ENCODE results near the gene EFNA5. TPM values are rescaled to one million over a fixed set of nuclear protein-coding genes. Genes with fewer than 3 reads are reported as not detected.
A peak's percentile ranks its signal among the peaks of the same experiment; 100 is the strongest.

Gene EFNA5
- total and polyA plus RNA-seq, 2 donors from 2014 or later = 5.9 to 54.4 TPM

DNA sequence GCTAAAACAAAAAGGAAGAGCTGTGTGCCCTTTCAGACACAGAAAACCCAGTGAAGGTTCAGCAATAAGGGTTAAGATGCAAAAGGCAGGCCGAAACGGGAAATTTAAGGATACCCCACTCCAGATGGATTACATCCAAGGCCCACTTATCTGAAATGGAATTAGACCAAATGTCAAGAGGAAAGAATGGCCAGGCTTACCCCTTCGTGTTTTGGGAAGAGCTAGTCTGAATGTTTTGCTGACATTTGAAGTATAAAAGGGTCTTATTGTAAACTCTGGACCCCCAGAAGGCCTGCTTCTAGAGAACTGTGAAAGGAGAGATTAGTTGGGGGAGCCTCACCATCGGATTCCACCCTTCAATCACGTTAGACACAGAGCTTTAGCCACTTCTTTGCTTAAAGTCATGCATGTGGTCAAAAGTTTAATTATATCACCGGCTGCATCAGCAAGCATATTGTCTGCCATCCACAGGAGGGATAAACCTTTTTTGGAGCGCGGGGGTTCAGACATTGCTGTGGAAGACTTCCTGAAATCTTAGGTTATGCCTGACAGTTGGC is 93.3 kb downstream of the EFNA5 start:
- Histone ChIP-seq H3K4me3 (ENCODE audit: low read length in 3 of 3) (no peak overlapping the region), H3K36me3 (ENCODE audit: control insufficient read depth in 2 of 3, insufficient read depth in 3 of 3, low read length in 3 of 3) (no peaks in the 10 kb centered on the region)
- no peak for FAIRE-seq

DNA sequence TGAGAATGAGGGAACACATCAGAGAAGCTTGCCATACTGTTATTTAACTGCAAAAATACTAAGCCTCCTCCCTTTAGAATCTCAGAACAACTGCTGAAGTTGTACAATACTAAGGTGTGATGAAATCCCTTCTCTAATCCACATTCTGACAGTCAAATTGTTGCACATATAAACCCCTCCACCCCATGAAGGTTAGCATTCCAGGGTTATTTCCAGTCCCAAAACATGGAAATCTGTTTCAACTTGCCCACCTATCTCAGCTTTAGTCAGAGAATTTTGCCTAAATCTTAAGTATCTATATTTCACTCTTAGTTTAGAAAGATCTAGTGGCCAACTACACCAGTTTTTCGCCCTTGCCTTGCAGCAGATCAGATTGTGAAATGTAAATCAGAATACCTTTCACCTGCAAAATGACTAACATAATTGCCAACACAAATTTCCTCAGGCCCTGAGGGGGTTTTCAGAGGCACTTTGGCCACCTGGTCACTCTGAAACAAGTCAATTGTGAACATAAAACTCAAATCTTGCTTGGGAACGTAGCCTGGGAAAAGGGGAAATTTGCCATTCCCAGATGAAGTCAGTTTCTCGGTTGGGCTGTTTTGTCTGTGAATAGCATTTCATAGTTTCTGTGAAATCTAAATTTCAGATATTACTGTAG is 93.9 kb downstream of the EFNA5 start:
- Histone ChIP-seq H3K27me3 (ENCODE audit: control insufficient read depth, insufficient read depth, low read length) (no peaks in the 10 kb centered on the region), H3K9me3 (ENCODE audit: control insufficient read depth in 2 of 3, insufficient read depth in 1 of 3, low read length in 3 of 3) (no peaks in the 10 kb centered on the region), H3K4me1 (ENCODE audit: control insufficient read depth in 2 of 3, insufficient read depth in 2 of 3, low read depth in 1 of 3, low read length in 3 of 3) (peaks cover 0 to 3% (median 0%) of the 10 kb centered on the region in 3 donors), H3K4me3 (ENCODE audit: low read length in 3 of 3) (no peak overlapping the region), H3K9ac (ENCODE audit: low read length in 3 of 3) (no peak overlapping the region), H3K36me3 (ENCODE audit: control insufficient read depth in 2 of 3, insufficient read depth in 3 of 3, low read length in 3 of 3) (no peaks in the 10 kb centered on the region), H3K27ac (ENCODE audit: low read depth in 2 of 2, low read length in 2 of 2) (peak overlapping the region in 1 of 2 donors; percentile 20)
- intact Hi-C loops (cut with DNase I) = no loop called here
- TF ChIP-seq, protein P1, sequence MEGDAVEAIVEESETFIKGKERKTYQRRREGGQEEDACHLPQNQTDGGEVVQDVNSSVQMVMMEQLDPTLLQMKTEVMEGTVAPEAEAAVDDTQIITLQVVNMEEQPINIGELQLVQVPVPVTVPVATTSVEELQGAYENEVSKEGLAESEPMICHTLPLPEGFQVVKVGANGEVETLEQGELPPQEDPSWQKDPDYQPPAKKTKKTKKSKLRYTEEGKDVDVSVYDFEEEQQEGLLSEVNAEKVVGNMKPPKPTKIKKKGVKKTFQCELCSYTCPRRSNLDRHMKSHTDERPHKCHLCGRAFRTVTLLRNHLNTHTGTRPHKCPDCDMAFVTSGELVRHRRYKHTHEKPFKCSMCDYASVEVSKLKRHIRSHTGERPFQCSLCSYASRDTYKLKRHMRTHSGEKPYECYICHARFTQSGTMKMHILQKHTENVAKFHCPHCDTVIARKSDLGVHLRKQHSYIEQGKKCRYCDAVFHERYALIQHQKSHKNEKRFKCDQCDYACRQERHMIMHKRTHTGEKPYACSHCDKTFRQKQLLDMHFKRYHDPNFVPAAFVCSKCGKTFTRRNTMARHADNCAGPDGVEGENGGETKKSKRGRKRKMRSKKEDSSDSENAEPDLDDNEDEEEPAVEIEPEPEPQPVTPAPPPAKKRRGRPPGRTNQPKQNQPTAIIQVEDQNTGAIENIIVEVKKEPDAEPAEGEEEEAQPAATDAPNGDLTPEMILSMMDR (IDR thresholded peaks at IDR 0.05; ENCODE audit: borderline replicate concordance, extremely low read depth, insufficient read depth) = no peak
- FAIRE-seq (no peak), DNase-seq (no peak)

More for the DNA sequence above, 93.3 kb downstream of the EFNA5 start:
- Histone ChIP-seq H3K4me1 (ENCODE audit: control insufficient read depth in 2 of 3, insufficient read depth in 2 of 3, low read depth in 1 of 3, low read length in 3 of 3) (peaks cover 0 to 3% (median 0%) of the 10 kb centered on the region in 3 donors), H3K27ac (ENCODE audit: low read depth in 2 of 2, low read length in 2 of 2) (peak overlapping the region in 1 of 2 donors; percentile 20), H3K9ac (ENCODE audit: low read length in 3 of 3) (no peak overlapping the region), H3K27me3 (ENCODE audit: control insufficient read depth, insufficient read depth, low read length) (no peaks in the 10 kb centered on the region), H3K9me3 (ENCODE audit: control insufficient read depth in 2 of 3, insufficient read depth in 1 of 3, low read length in 3 of 3) (no peaks in the 10 kb centered on the region)
- intact Hi-C loops (cut with DNase I) = no loop called here
- DNase-seq = no peak
- TF ChIP-seq, protein P1 (IDR thresholded peaks at IDR 0.05; ENCODE audit: borderline replicate concordance, extremely low read depth, insufficient read depth) = no peak

DNA sequence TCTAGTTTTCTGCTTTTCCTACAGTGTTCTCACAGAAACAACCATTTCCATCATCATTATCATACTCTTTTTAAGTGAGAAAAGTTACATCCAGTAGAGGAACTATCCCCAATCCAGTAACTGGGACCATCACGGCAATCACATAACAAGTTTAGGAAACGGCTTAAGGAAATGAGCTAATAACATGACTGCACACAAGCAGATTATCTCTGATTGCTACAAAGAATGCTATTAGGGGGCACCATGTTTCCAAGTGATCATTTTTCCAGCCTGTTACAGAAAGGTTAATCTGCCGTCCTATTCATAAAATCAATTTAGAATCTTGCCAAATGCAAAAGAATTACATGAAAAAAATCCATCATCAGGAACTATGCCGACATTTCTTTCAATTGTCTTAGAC is 94.6 kb downstream of the EFNA5 start:
- FAIRE-seq (no peak), DNase-seq (no peak)
- no peaks in the 10 kb centered on the region for H3K36me3 ChIP-seq (ENCODE audit: control insufficient read depth in 2 of 3, insufficient read depth in 3 of 3, low read length in 3 of 3)
- TF ChIP-seq, protein P1 (IDR thresholded peaks at IDR 0.05; ENCODE audit: borderline replicate concordance, extremely low read depth, insufficient read depth) = no peak
- no peaks in the 10 kb centered on the region for H3K9me3 ChIP-seq (ENCODE audit: control insufficient read depth in 2 of 3, insufficient read depth in 1 of 3, low read length in 3 of 3)
- no peak overlapping the region for H3K9ac ChIP-seq (ENCODE audit: low read length in 3 of 3)
- H3K27me3 ChIP-seq (ENCODE audit: control insufficient read depth, insufficient read depth, low read length) = no peaks in the 10 kb centered on the region
- intact Hi-C loops (cut with DNase I) = no loop called here
- no peak overlapping the region for H3K27ac ChIP-seq (ENCODE audit: low read depth in 2 of 2, low read length in 2 of 2)
- H3K4me3 ChIP-seq (ENCODE audit: low read length in 3 of 3) = no peak overlapping the region
- H3K4me1 ChIP-seq (ENCODE audit: control insufficient read depth in 2 of 3, insufficient read depth in 2 of 3, low read depth in 1 of 3, low read length in 3 of 3) = peaks cover 3 to 6% (median 4%) of the 10 kb centered on the region in 3 donors

All from kidney (tissue), 14 donors.